SHP77 treated with DMSO at 0.1 percent for 48 hours (cell line): ENCODE data around the gene SERPINA9.
"Not testable (repeated sequence)": the region's sequence is repeated elsewhere in the genome, so short reads cannot be mapped to it uniquely, and the experiment has no call there.

Experiments used
- DNase-seq: peaks from one replicate; lab custom pipeline; 2025; lab: John Stamatoyannopoulos, UW

SERPINA9 gene, protein sequence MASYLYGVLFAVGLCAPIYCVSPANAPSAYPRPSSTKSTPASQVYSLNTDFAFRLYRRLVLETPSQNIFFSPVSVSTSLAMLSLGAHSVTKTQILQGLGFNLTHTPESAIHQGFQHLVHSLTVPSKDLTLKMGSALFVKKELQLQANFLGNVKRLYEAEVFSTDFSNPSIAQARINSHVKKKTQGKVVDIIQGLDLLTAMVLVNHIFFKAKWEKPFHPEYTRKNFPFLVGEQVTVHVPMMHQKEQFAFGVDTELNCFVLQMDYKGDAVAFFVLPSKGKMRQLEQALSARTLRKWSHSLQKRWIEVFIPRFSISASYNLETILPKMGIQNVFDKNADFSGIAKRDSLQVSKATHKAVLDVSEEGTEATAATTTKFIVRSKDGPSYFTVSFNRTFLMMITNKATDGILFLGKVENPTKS

DNA sequence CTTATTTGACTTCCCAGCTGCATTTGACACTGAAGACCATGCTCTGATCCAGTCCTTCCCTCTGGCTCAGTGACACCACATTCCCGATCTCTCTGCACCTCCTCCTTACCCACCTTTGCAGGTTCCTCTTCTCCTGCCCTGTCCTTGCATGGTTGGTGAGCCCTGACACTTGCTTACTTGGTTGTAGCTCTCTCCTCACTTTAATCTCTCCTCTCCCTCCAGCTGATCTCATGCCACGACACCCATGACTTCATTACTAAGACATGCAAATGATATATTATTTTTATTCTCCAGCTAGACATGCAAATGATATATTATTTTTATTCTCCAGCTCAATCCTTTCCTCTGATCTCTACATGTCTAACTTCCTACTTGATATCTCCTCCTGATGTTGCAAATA is at the start of gene SERPINA9:
Gene SERPINA9, minus strand, starts transcription at position 175 of the 400 bp plus-strand sequence. CDS start 6,357 bp downstream, outside the sequence.
- no peak for DNase-seq

DNA sequence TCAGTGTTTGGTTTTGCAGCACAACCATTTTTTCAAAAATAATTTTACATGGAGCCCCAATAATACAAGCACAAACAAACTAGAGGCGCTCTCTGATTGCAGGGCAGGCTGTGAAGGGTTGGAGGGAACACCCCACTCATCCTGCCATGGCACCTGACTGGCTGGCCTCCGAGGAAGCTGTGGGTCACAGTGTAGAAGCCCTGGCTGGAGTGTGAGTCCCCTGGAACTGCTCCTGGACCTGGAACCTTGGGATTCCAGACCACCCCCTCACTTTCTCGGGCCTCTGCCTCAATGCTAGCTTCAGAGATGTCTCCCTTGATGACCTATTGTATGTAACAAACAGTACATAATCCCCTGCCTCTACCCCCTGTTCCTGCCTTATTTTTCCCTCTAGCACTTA is 48.1 kb upstream of the SERPINA9 start:
- no peak for DNase-seq

DNA sequence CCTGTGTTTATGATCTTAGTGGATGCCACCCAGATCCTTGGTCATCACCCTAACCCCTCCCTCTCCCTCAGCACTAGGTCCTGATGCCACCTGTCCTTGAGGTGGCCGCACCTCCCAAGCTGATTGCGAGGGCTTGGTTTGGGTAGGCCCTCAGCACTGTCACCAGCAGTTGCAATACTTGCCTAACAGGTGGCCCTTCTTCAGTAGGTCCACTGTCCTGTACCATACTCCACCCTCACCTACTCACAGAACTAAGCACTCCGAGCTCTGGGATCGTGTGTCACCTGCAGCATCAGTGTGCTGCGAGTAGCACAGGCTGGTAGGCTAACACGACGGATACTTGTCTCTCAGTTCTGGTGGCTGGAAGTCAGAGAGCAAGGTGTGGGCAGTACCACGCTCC is 47.3 kb upstream of the SERPINA9 start:
- DNase-seq = no peak

DNA sequence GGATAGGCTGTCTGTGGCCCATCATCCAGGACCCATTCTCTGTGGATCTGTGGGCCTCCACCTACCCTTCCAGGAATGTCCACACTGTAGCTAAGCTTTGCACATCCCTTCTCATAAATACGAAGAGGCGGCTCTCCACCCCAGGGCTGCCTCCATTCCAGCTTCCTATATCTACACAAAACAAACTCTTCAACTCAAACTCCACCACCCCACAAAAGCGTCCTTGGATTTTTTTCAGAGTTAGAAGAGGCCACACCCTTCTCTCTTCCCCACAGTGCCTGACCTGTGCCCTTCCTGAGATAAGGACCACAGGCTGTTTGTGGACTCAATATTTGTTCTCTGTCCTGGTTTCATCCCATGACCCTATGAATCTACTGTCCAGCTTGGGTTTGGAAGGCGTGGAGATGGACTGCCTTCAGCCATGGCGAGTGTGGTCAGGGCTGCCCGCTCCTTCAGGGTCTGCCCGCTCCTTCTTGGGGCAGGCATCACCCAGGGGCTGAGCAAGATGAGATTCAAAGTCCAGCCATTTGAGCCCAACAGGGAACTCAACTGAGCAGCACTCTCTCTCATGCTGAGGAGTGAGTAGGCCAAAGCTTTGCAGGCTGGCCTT is 46.2 kb upstream of the SERPINA9 start:
- no peak for DNase-seq

DNA sequence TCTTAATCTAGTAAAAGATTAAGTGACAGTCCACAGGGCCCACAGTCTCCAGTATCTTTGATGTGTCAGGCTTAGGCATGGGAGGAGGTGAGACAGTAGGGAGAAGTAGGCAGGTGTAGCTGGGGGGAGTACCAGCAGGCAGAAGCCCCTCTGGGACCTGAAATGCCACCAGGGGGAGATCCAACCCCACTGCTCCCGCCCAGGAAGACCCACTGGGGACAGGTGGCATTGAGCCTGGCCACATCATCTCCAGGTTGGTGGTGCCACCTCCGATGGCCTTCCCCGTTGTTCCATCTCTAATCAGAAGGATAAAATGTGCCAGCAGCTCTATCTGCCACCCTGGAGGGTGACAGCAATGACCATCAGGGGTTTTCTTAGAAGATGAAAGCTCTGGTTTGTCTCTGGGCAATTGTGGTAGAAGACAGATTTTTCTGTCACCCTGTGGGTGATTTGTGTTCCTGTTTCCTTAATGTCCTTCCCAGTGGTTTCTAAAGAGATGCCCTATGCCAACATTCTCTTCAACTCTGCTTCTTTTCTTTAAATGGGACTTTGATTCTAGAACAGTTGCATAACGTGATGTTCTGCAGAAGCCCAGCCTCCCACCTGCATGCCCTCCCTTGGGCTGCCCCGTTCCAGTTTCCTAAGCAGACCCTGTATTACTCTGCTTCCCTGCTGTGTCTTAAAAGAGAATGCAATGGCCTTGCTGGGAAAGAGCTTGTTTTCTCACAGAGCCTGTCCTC is 45.5 kb upstream of the SERPINA9 start:
- no peak for DNase-seq

DNA sequence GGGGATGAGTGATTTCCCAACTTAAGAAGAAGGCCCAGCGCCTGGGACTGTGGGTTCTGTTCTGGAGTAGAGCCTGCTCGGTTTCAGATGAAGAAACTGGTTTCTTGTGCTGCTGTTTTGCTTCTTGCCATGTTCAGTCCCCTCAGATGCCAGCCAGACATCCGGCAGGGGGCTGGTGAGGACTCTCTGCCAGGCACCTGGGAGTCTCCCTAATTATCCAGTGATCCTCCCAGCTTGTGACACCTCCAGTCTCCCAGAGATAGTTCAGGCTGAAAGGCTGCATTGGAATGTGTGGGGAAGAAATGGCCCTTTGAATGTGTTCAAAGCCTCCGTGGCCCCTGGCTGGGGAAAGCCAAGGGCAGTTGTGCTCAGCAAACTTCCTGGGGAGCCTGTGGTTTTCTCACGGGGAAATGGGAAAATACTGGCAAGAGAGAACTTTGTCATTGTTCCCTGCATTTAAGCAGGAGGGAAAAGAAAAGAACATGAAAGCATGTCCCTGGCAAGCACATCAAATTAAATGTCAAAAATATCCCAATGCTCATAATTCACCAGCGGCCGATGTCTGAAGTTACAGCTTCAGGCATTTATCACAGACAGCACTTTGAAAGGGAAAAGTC is 41.8 kb upstream of the SERPINA9 start:
- no peak for DNase-seq

DNA sequence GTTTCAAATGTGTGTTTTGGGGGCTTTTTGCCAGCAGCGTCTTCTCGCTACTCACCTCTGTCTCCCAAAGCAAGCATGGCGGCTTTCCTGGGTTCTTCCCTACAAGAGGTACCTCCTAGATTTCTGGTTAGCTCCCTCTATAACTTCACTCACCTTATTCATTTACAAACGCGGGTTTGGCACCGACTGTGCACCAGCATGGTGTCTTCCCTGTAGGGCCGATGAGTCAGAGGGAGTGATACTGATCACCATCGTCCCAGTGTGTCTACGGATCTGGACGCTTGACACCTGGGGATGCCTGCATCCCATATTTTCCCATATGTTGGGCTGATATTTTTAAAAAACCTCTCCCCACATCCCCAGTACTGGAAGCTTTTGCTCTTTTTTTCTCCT is 41.2 kb upstream of the SERPINA9 start:
- DNase-seq = no peak

DNA sequence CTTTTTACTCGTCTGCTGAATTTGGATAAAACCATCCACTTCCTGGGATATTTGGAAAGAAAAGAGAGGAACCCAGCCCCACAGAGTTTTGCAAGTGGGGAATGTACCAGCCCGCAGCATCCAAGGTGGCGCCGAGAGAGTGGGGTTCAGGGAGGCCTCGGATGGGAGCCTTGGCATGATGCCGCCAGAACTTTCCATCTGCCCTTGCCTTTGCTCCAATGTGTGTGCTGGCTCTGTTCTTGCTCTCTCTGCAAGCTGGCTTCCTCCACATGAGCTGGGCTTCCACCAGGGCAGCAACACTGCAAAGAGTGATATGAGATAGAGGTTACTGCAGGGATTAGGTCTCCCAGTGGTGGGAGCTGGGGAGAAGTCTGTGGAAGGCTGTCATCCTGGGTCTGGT is 39.9 kb upstream of the SERPINA9 start:
- no peak for DNase-seq

DNA sequence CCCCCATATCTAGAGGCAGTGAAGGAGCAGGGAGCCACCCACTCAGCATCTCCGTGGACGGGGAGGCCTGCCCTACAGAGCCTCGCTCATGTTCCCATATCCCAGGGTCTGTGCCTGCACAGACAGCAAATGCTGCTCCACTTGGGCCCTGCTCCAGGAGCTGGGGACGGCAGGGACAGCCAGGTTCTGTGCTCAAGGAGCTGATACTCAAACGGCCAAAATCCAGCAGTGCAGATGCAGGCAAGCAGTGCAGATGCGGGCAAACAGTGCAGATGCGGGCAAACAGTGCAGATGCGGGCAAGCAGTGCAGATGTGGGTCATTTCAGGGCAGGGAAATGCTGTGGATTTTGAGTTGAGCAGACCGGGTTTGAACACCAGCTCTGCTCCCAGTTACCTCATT is 39.4 kb upstream of the SERPINA9 start:
- DNase-seq = no peak

DNA sequence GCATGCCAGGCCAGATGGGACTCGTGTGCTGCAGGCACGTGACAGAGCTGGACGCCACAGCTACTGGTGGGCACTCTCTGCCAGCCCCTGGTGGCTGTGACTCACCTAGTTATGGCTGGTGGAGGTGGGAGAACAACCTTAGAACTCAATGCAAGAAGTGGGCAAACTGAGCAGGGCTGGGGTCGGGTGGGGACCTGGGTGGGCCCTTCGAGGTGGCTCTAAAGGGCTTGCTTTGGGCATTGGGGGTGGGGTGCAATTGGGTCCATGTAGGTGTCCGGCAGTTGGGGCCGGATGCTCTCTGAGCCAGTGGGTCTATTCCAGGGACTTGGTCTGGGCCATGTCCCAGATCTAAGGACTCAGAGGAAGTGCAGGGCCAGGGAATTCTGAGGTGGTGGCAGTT is 38.4 kb upstream of the SERPINA9 start:
- no peak for DNase-seq

DNA sequence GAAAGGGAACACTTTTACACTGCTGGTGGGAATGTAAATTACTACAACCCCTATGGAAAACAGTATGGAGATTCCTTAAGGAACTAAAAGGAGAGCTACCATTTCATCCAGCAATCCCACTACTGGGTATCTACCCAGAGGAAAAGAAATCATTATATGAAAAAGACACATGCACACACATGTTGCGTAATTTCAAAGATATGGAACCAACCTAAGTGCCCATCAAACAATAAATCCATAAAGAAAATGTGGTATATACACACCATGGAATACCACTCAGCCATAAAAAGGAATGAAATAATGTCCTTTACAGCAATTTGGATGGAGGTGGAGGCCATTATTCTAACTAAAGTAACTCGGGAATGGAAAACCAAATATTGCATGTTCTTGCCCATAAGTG is 34.5 kb upstream of the SERPINA9 start:
- not testable (repeated sequence) for DNase-seq

DNA sequence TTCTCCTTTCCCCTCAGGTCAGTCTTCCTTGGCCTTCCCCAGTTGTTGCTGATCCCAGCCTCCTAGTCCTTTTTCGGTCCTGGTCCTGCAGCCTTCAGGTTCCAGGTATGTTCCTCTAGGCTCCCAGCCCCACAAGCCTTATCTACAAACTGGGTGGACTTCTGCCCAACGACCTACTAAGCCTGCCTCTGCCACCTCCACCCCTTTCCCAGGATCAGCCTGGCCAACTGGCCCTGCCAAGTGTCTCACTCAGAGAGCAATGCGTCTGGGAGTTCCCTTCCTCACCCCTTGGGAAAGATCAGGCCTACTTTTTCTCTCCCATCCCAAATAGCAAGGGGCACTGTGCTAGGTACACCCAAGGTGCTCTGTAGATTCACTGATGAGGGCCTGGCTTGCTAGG is 33.4 kb upstream of the SERPINA9 start, which contains the start of gene SERPINA12:
Gene SERPINA12, minus strand, starts transcription at position 114 of the 400 bp plus-strand sequence. CDS start 11,072 bp downstream, outside the sequence.
- DNase-seq = no peak

DNA sequence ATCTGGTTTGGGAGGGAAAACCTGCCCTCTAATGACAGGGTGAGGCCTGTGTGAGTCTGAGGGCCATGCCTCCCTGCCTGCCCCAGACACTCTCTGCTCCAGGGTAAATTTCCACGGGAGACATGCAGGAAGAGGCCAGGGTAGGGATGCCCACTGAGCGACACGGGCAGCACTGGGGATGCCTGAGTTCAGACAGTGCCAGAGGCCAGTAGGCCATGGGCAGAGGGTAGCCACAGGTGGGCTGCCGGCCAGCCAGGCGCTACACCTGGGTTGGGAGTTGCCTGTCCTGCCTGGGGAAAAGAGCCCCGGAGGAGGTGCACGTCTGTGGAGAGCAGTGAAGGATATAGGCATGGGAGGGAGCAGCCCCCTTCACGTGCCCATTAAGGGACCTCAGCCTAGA is 29.6 kb upstream of the SERPINA9 start:
- no peak for DNase-seq

DNA sequence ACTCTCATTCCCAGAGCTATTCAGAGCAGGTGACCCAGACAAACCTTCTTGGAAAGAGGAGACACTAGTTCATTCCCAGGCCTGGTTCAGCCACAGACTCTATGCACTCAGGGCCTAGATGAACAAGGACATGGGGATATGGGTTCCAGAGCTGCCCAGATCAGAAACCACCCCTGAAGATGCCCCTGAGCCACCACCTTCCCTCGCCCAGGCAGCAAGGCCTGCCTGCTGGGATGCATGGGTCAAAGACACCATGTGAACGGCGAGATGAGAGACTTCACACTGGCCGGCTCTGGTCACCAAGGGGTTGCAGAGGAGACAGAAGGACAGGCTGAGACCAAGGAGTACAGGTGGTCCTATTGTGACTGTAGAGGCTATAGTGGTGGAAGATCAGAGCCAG is 29.2 kb upstream of the SERPINA9 start:
- no peak for DNase-seq

DNA sequence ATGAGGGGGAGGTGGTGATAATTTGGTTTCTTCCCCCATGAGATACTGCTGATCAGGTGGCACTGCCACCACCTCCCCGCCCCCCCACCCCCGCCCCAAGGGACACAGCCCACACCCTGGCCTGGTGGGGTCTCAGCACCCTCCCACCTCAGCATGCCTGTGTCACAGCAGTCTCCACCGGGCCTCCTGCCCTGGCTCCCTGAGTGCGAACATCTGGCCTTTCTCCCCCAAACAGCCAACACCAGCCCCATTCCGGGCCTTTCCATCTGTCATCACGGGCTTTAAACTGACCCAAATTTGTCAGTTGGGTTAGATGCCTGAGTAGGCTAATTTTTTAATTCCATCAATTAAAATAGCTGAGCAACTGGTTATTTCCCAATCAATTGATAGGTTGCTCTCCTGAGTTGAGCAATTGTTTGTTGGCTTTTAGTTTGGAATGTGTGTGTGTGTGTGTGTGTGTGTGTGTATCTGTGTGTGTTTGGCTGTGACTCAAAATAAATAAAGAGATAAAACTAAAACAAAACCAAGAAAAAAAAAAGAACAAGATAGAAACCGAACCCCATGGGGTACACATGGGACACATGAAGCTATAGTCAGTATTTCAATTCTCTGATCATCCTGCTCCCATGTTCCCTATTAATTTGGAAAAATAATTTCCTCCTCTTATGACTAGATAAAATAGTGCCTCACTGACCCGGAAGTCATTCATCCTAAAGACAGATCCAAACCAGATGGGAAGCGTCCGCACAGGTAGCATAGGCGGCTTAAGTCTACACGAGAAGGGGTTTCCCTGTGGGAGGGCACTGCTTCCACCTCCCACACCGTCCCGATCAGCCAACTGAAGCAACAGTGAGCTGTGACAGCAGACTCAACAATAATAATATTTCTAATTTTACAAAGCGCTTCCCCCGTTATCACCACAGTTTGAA is 25.9 kb upstream of the SERPINA9 start:
- DNase-seq = no peak

DNA sequence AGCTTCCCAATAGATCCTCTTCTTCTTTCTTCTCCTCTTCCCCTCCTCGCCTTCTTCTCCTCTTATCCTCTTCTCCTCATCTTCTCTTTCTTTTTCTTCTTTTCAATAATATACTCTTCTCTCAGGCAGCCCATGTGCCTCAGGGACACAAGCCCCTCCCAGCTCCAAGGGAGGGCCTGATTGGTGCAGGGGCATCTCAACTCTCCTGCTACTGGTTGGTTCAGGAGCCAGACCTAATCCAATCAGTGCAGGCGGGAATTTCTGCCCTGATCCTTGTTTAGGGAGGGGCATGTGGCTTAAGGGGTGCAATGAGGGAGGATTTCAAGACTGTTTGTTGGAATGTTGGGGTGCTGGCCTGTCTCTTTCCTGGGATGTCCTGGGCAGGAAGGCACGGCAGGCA is 24.3 kb upstream of the SERPINA9 start:
- no peak for DNase-seq

DNA sequence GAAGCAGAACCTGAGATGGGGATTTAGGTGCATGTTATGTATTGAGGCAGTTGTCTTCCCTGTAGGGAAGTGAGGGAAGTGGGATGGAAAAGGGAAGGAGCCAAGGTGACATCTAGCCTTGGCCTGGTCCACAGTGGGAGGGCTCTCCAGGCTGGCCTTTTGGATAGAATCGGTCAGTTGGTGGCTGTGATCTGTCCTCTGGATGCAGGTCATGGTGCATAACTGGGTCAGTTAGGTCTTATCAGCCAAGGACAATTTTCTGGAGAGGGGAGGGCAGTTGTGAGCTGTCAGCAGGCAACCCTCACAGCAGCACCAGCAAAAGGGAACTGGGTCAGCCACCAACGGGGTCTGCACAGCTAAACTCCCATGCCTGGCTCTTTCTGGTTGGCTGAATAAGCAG is 23.7 kb upstream of the SERPINA9 start:
- no peak for DNase-seq

DNA sequence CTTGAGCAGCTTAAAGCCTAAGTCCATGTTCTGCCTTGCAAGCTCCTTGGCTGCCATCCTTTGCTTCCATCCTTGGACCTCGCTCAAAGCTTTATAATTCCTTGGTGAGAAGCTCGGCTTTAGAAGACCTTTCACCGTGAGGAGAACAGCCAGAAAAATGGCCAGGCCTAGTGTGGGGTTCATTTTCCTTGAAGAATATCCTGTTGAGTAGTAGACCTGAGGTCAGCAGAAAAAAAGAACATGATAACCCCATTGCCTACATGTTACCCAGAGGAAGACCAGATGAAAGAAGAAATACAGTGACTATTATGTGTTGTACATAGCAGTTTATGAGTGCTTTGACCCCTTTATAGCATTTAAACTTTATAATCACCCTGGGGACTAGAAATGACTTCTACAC is 22.2 kb upstream of the SERPINA9 start:
- DNase-seq = no peak

DNA sequence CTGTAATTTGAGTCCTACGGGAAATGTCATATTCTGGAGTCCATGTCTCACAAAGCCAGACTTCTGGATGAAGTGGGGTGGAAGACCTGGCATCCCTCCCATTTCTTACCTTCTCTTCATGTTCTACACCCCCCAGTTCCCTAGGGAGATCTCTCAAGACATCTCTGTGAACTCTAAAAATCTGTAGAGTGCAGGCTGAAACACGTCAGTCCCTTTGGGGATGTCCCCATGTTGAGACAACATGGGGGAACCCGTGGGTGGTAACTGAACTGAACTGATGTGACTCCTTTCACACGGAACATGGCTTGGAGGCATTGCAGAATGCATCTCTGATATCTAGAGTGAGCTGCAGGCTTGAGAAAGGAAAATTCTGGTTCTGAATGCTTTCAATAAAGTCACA is 18.1 kb upstream of the SERPINA9 start:
- DNase-seq = no peak

DNA sequence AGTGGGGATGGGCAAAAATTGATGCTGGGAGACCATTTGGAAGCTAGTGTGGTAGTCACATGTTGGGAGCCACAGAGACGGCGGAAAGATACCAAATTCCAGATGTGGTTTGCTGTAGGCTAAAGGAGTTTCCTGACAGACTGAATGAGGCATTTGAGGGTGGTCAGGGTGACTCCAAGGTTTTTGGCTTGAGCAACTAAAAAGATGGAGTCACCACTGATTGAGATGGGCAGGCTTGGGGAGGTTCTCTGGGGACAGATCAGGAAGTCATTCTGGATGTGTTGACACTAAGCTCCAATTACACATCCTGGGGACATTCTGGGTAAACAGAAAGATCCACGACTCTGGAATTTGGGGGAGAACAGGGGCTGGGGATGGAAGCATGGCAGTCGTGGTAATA is 15.5 kb upstream of the SERPINA9 start:
- no peak for DNase-seq

DNA sequence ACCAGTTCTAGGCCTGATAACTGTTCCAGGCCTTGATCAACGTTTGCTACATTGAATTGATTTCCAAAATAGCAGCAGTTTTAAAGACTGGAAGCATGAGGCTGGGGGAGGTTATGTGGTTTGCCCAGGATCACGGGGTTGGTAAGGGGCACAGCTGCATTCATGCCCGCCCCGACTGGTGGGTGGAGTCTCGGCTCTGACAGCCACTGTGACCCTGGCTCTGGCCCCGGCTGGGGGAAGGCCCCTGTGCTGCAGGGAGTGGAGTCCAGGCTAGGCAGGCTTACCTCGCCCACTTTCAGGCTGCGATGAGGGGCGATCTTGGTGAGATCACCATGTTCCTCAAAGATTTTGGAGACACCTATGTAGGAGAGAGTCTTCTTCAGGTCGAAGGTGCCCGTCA is 13.3 kb upstream of the SERPINA9 start:
- DNase-seq = no peak
